Uterus (tissue), 2 donors: ENCODE data around the gene CHN2.

Experiments used
- POLR2A ChIP-seq, 2 donors: fragments of 450-650 bp; IDR thresholded peaks; one replicate each; pipeline ENCODE4 v1.6.1; 2016; ENCODE audit warnings: antibody characterized with exemption in 2 of 2, mild to moderate bottlenecking in 1 of 2, moderate library complexity in 1 of 2
- TF ChIP-seq, protein P1 (sequence below), 4 experiments: fragments of 200-600 bp in 2 of 4; fragments of 450-650 bp in 2 of 4; sonication (generic) in 2 of 4; IDR thresholded peaks; one replicate each; pipeline ENCODE4 v1.5.1; 2016 to 2019; ENCODE audit warnings: antibody characterized with exemption in 4 of 4, mild to moderate bottlenecking in 2 of 4, moderate library complexity in 1 of 4

DNA sequence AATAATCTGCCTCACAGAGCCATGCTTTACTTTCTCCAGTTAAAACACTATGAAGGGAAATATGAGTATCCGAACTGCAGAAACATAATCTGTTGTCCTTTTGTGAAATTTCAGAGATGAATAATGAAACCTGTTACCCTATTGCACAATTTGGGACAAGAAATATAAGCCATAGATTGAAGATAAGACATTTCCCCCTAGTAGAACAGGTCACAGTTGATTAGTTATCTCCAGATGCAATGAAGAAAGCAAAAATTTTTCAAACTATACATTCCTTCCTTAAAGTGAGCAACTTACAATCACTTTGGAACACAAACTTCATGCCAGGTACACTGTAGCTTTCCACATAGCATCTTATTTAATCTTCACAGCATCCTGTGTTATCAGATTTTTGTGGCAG is 2.3 kb upstream of the CHN2 start:
- TF ChIP-seq, protein P1, sequence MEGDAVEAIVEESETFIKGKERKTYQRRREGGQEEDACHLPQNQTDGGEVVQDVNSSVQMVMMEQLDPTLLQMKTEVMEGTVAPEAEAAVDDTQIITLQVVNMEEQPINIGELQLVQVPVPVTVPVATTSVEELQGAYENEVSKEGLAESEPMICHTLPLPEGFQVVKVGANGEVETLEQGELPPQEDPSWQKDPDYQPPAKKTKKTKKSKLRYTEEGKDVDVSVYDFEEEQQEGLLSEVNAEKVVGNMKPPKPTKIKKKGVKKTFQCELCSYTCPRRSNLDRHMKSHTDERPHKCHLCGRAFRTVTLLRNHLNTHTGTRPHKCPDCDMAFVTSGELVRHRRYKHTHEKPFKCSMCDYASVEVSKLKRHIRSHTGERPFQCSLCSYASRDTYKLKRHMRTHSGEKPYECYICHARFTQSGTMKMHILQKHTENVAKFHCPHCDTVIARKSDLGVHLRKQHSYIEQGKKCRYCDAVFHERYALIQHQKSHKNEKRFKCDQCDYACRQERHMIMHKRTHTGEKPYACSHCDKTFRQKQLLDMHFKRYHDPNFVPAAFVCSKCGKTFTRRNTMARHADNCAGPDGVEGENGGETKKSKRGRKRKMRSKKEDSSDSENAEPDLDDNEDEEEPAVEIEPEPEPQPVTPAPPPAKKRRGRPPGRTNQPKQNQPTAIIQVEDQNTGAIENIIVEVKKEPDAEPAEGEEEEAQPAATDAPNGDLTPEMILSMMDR (IDR thresholded peaks at IDR 0.05): no peak
- TF ChIP-seq POLR2A (IDR thresholded peaks at IDR 0.05): no peak
